Activated naive CD4-positive, alpha-beta T cell treated with anti-CD3 and anti-CD28 coated beads, Interleukin-2, amount 50 U/mL, for 72 hours (primary cell): ENCODE results near the gene CCDC78. TPM values are rescaled to one million over a fixed set of nuclear protein-coding genes. Genes with fewer than 3 reads are reported as not detected.
A peak's percentile ranks its signal among the peaks of the same experiment; 100 is the strongest.

Experiments
- ATAC-seq, 2 donors: fragments of 150-1000 bp; cut with Tn5 transposase; 2 replicates each; pipeline ENCODE4 v1.10.0; 2021; ENCODE audit warnings: mild to moderate bottlenecking in 2 of 2, moderate library complexity in 2 of 2
- DNase-seq, 2 donors: peaks; one replicate each; pipeline ENCODE4 v3.0.0; 2021 to 2022; ENCODE audit warnings: low spot score in 2 of 2
- H3K27ac Mint-ChIP-seq, 2 donors: one replicate each; pipeline ENCODE4 v1.8.0; 2022; ENCODE audit warnings: mild to moderate bottlenecking in 2 of 2, mixed read lengths in 2 of 2
- H3K36me3 Mint-ChIP-seq, 2 donors: one replicate each; pipeline ENCODE4 v1.8.0; 2022; ENCODE audit warnings: mixed read lengths in 2 of 2
- H3K9me3 Mint-ChIP-seq, 2 donors: one replicate each; pipeline ENCODE4 v1.8.0; 2022; ENCODE audit warnings: mixed read lengths in 2 of 2
- total RNA-seq, 2 donors: library from RNA; stranded (reverse); gene quantifications; one replicate each; pipeline ENCODE4 v1.2.3, GENCODE V29; 2022

Gene CCDC78
- 10 to 100 TPM in 1 of 2 donors, 1 to 10 TPM in 1; 6.2 to 10.7 TPM for total RNA-seq

DNA sequence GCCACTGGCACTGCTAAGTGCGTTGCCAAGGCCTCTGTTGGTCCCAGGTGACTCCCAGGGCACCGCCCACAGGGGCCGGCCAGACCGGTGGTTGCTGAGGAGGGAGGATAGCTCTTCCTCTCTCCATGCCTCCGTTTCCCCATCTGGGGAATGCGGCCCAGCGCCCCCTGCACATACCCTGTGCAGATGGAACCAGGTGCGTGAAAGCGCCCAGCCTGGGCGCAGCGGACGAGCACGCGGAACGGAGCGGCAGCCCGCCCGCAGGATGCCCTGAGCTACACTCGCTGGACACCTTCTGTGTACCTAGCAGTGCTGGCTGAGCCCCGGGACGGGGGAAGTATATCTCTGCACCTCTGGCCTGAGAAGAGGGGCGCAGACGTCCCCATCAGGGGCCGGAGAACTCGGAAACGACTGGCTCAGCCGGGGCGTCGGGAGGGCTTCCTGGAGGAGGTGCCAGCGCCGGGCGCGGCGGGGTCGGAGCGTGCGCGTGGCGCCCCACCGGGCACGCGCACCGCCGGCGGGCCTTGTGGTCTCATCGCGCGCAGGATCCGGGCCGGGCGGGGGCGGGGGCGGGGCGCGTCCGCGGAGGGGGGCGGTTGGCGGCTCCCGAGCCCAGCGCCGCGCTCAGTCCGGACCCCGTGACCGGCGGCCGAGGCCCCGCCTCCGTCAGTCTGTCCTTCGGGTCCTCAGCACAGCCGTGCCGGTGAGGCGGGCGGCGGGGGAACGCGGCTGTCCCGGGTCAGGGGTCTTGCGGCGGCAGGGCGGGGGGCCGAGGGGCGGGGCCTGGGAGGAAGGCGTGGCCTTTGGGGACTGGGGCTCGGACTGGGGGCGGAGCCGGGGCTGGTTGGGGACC is at the start of gene CCDC78, which contains the start of gene HAGHL:
Gene CCDC78 (minus strand): TSS at position 6 of the 853 bp plus-strand sequence. CDS start 76 bp downstream, outside the sequence.
Gene HAGHL (plus strand): TSS at position 669 of the 853 bp plus-strand sequence. CDS start 404 bp downstream, outside the sequence.
- H3K9me3 Mint-ChIP-seq: no peaks in the 10 kb centered on the region
- H3K36me3 Mint-ChIP-seq: no peaks in the 10 kb centered on the region
- ATAC-seq (peak; percentile 30 to 45), DNase-seq (no peak)
- H3K27ac Mint-ChIP-seq: peak within 1 kb of the TSS in 1 of 2 donors; percentile 49

DNA sequence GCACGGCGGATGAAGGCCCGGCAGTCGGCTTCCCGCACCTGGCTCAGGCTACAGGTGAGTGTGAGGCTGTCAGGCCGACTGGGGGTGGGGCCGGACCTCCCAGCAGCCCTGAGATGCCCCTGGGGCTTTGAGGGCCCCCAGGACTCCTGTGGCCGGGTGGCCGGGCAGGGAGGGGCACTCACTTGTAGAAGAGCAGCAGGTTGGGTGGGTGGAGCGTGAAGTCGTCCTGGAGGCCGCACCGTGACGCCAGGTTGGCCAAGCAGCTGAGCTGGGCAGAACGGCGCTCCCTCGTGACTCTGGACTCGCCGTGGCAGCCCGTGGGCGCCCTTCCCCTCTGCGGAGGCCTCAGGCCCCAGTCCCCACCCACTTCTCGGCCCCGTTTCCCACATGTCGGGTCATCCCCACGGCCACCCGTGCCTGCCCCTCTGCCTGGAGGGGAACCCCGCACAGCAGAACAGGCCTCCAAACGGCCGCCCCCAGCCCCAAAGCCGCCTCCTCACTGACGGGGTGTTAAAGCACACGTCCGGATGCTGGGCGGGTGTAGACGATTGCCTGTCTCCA is 49.1 kb upstream of the CCDC78 start:
- ATAC-seq (no peak), DNase-seq (no peak)
- Mint-ChIP-seq H3K36me3 (no peaks in the 10 kb centered on the region), H3K9me3 (no peaks in the 10 kb centered on the region), H3K27ac (no peak overlapping the region)

- Mint-ChIP-seq H3K36me3 (no peaks in the 10 kb centered on the region), H3K27ac (no peak overlapping the region), H3K9me3 (no peaks in the 10 kb centered on the region)
- no peak for ATAC-seq
- no peak for DNase-seq
These were observed 48.1 kb upstream of the CCDC78 start for GRCh38 chr16:774086-775001.

- no peaks in the 10 kb centered on the region for H3K36me3 Mint-ChIP-seq
- H3K9me3 Mint-ChIP-seq: no peaks in the 10 kb centered on the region
- H3K27ac Mint-ChIP-seq: no peak overlapping the region
- no peak for ATAC-seq
- DNase-seq: no peak
These were observed 46.7 kb upstream of the CCDC78 start for GRCh38 chr16:772959-773358.

DNA sequence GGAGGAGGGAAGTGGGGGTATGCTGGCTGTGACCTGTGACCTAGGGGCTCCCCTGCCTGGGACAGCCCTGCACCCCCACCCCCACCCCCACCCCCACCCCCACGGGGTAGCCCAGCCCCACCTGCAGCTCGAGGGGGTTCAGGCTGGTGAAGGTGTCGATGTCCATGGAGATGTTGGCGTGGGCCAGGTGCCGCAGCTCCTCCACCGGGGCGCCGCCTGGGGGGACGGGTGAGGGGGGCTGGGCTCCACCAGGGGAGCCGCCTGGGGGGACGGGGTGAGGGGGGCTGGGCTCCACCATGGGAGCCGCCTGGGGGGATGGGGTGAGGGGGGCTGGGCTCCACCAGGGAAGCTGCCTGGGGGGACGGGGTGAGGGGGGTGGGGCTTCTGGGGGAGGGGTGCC is 44.2 kb upstream of the CCDC78 start:
- no peak for ATAC-seq
- no peaks in the 10 kb centered on the region for H3K9me3 Mint-ChIP-seq
- no peak overlapping the region for H3K27ac Mint-ChIP-seq
- no peaks in the 10 kb centered on the region for H3K36me3 Mint-ChIP-seq
- DNase-seq: no peak

DNA sequence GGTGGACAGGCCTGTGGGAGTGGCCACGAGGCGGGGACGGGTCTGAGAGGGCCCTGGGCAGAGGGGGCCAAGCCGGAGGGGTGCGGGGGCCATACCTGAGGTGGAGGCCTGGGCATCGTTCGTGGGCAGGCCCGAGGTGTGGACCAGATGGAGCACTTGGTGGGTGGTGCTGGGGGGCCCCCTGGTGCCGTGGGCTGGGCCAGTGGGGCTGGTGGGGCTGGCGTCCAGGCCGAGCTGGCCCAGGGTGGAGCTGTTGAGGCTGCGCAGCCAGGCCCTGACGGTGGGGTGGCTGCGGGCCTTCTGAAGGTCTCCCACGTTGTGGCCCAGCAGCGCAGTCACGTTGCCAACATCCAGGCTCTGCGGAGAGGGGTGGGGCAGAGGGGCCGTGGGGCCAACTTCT is 43.7 kb upstream of the CCDC78 start:
- H3K27ac Mint-ChIP-seq: no peak overlapping the region
- ATAC-seq (no peak), DNase-seq (no peak)
- H3K9me3 Mint-ChIP-seq: no peaks in the 10 kb centered on the region
- no peaks in the 10 kb centered on the region for H3K36me3 Mint-ChIP-seq

DNA sequence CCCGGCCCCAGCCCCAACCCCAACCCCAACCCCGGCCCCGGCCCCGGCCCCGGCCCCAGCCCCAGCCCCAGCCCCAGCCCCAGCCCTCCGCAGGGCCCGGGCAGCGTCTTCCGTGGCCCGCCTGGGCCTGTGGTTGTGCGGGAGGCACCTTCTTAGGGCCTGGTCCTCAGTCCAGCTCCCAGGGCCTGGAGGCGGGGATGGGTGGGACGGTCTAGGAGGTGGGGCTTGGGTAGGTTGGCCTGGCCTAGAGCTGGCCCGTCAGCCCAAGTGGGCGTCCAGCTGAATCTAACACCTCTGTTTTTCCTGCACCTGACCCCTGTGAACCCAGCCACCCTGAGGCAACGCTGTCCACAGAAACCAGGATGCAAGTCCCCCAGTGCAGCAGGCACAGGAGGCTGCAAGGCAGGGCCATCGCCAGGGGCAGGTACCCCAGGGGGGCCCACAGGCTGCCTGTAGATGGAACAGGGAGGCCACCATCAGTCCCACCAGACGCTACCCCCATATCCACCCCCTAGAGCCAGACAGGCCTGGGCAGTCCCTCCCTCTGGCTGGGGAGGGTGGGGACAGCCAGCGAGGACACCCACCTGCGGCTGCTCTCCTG is 43.0 kb upstream of the CCDC78 start:
- no peaks in the 10 kb centered on the region for H3K36me3 Mint-ChIP-seq
- no peaks in the 10 kb centered on the region for H3K9me3 Mint-ChIP-seq
- ATAC-seq: no peak
- DNase-seq: no peak
- H3K27ac Mint-ChIP-seq: no peak overlapping the region

DNA sequence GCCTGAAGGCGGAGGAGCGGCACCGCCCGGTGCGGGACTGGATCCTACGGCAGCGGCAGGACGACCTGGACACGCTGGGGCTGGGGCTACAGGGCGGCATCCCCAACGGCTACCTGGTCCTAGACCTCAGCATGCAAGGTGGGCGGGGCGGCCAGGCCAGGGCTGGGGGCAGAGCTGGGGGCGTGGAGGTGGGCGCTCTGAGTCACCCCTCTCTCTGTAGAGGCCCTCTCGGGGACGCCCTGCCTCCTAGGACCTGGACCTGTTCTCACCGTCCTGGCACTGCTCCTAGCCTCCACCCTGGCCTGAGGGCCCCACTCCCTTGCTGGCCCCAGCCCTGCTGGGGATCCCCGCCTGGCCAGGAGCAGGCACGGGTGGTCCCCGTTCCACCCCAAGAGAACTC is 42.2 kb upstream of the CCDC78 start:
- H3K9me3 Mint-ChIP-seq: no peaks in the 10 kb centered on the region
- H3K27ac Mint-ChIP-seq: no peak overlapping the region
- H3K36me3 Mint-ChIP-seq: no peaks in the 10 kb centered on the region
- no peak for DNase-seq
- peak in 1 of 2 donors; percentile 11 for ATAC-seq

DNA sequence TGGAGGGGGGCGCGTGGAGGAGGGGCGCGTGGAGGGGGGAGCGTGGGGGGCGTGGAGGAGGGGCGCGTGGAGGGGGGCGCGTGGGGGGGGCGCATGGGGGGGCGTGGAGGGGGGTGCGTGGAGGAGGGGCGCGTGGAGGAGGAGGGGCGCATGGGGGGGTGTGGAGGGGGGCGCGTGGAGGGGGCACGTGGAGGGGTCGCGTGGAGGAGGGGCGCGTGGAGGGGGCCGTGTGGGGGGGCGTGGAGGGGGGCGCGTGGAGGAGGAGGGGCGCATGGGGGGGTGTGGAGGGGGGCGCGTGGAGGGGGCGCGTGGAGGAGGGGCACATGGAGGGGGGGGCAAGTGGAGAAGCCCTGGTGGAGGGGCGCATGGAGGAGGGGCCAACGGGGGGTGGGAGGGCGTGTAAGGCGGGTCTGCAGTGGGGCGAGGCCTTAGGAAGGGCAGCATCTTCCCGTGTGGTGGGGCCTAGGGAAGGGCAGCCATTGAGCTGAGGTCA is 41.5 kb upstream of the CCDC78 start:
- H3K27ac Mint-ChIP-seq: no peak overlapping the region
- H3K36me3 Mint-ChIP-seq: no peaks in the 10 kb centered on the region
- no peak for DNase-seq
- ATAC-seq: no peak
- H3K9me3 Mint-ChIP-seq: no peaks in the 10 kb centered on the region

DNA sequence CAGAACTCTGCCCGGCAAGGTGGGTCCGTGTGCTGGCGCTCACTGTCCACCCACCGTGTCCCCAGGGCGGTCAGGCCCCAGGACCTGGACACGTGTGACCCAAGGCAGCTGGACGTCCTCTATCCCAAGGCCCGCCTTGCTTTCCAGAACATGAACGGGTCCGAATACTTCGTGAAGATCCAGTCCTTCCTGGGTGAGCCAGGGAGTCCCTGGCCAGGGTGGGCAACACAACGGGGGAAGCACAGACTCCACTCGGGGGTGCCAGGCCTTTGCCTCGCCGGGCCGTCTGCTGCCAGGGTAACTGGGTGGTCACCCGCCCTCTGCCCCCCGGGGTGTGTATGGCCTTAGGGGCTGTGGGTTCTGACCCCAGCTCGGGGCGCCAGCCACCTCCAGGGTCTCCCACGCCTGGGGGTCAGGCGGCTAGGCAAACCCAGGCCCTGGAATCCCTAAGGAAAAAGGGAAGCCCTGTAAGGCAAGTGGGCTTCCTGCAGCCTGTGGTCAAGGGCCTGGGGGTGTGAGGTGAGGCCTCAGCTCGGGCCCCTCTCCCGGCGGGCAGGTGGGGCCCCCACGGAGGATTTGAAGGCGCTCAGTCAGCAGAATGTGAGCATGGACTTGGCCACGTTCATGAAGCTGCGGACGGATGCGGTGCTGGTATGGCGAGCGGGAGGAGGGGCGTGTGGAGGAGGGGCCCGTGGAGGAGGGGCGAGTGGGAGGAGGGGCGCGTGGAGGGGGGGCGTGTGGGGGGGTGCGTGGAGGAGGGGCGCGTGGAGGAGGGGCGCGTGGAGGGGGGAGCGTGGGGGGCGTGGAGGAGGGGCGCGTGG is 40.8 kb upstream of the CCDC78 start:
- H3K27ac Mint-ChIP-seq: no peak overlapping the region
- H3K9me3 Mint-ChIP-seq: no peaks in the 10 kb centered on the region
- DNase-seq (no peak), ATAC-seq (no peak)
- H3K36me3 Mint-ChIP-seq: no peaks in the 10 kb centered on the region

DNA sequence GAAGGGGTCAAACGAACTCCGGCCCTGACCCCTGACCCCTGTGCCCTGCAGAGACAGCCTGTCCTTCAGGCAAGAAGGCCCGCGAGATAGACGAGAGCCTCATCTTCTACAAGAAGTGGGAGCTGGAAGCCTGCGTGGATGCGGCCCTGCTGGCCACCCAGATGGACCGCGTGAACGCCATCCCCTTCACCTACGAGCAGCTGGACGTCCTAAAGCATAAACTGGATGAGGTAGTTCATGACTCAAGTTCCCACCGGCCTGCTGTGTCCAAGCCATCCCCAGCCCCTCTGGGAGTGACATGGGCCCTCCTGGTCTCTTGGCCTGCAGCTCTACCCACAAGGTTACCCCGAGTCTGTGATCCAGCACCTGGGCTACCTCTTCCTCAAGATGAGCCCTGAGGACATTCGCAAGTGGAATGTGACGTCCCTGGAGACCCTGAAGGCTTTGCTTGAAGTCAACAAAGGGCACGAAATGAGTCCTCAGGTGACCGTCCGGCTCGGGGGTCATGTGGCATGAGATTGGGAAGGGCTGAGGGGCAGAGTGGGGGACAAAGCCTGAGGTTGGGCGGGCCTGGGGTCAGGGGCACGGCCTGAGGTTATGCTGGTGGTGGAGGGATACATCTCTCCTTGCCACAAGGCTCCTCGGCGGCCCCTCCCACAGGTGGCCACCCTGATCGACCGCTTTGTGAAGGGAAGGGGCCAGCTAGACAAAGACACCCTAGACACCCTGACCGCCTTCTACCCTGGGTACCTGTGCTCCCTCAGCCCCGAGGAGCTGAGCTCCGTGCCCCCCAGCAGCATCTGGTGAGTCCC is 40.0 kb upstream of the CCDC78 start:
- no peak overlapping the region for H3K27ac Mint-ChIP-seq
- no peaks in the 10 kb centered on the region for H3K9me3 Mint-ChIP-seq
- no peaks in the 10 kb centered on the region for H3K36me3 Mint-ChIP-seq
- ATAC-seq (no peak), DNase-seq (no peak)

DNA sequence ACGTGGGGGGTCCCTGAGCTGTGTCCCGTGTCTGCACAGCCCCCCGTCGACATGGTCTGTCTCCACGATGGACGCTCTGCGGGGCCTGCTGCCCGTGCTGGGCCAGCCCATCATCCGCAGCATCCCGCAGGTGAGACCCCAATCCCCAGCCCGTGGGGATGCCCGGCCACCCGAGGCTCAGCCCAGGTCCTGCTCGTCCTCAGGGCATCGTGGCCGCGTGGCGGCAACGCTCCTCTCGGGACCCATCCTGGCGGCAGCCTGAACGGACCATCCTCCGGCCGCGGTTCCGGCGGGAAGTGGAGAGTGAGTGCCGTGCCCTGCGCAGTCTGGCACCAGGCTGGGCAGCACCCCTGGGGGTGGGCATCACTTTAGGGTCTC is 39.2 kb upstream of the CCDC78 start:
- H3K9me3 Mint-ChIP-seq: no peaks in the 10 kb centered on the region
- no peaks in the 10 kb centered on the region for H3K36me3 Mint-ChIP-seq
- no peak overlapping the region for H3K27ac Mint-ChIP-seq
- no peak for ATAC-seq
- no peak for DNase-seq

- Mint-ChIP-seq H3K27ac (no peak overlapping the region), H3K9me3 (no peaks in the 10 kb centered on the region), H3K36me3 (no peaks in the 10 kb centered on the region)
- ATAC-seq (no peak), DNase-seq (no peak)
These were observed 38.7 kb upstream of the CCDC78 start for GRCh38 chr16:764848-765487.

GRCh38 chr16:764184-764750 is 38.0 kb upstream of the CCDC78 start:
- Mint-ChIP-seq H3K9me3 (no peaks in the 10 kb centered on the region), H3K27ac (no peak overlapping the region), H3K36me3 (no peaks in the 10 kb centered on the region)
- no peak for DNase-seq
- ATAC-seq: no peak
